ENCODE measurements around the gene HACL1.
"Not testable (repeated sequence)": the region's sequence is repeated elsewhere in the genome, so short reads cannot be mapped to it uniquely, and the experiment has no call there.

HACL1 gene

GRCh38 chr3:15630646-15631350 lies 29.4 kb upstream of the HACL1 start:
- DNase-seq (ENCODE audit: low read depth, low spot score) = no peak

- DNase-seq (ENCODE audit: low read depth, low spot score) = no peak
These were observed 28.7 kb upstream of the HACL1 start for GRCh38 chr3:15629860-15630597.

DNA sequence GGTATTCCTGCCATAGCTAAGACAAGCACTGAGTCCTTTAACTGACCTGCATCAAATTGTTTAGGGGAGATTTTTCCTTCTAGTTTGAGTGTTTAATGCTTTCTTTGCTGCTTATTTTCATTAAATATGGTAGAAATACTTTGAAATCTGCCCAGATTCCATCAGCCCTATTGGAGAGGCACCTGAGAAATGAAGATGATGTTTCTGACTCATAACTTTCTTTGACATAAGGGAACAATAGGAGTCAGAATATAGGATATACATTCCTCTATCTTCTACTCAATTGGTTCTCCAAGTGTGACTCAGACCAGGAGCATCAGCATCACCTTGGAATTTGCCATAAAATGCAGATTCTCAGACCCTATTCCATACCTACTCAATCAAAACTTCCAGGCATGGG lies 27.6 kb upstream of the HACL1 start:
- DNase-seq (ENCODE audit: low read depth, low spot score) = no peak

- DNase-seq (ENCODE audit: low read depth, low spot score) = no peak
These were observed 22.4 kb upstream of the HACL1 start for GRCh38 chr3:15623535-15624440.

- DNase-seq (ENCODE audit: low read depth, low spot score) = not testable (repeated sequence)
These were observed 18.5 kb upstream of the HACL1 start for GRCh38 chr3:15619659-15620464.

- DNase-seq (ENCODE audit: low read depth, low spot score) = no peak
These were observed 14.7 kb upstream of the HACL1 start for GRCh38 chr3:15616053-15616452.

DNA sequence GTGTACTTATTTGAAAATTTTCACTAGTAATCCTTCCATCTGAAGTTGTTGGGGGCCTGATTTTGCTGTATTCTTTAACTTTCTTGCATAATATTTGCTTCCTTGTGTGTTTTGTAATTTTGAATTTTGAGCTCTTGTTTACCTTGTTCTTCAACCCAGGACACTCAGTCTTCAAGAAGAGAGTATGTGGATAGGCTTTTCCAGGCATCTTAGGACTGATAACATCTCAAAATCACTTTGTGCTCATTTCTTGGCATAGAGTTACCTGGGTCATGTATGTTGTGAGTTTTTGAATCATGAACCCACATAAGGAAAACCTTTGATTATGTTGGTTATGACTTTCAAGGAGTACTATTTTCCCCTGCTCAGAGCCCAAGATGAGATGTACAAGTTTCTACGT lies 13.6 kb upstream of the HACL1 start:
- DNase-seq (ENCODE audit: low read depth, low spot score) = no peak

DNA sequence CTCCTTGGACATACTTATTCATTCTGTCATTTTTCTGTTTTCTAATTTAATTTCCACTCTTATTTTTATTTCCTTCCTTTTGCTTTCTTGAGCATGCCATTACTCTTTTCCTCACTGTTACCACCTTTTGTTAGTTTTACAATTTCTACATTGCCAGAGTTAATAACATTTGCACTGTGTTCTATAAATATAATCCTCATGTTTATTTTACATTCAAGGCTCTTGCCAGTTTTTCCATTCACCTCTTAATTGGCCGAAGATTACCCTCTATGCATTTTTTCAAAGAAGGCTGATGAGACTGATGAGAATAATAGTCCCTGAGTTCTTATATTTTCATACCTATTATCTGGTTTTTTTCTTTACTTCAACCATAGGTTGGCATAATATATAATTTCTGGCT lies 10.6 kb upstream of the HACL1 start:
- DNase-seq (ENCODE audit: low read depth, low spot score) = no peak

DNA sequence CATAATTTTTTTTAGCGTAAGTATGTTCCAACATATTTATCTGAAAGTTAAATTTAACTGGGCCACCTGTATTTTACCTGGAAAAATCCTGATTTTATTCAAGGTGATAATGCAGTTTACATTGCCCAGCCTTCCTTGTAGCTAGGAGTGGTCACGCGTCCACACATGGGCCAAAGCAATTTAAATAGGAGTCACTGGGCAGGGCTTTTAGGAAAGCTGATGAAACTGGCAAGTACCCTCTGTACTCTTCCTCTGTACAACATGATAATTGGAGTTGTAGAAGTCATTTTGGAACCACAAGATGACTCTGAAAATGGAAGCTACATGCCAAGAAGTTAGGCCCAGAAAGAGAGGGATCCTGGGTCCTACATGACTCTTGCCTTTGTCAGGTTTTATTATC lies 9.6 kb upstream of the HACL1 start:
- DNase-seq (ENCODE audit: low read depth, low spot score) = no peak

- DNase-seq (ENCODE audit: low read depth, low spot score) = no peak
These were observed 8.9 kb upstream of the HACL1 start for GRCh38 chr3:15610082-15610759.

DNA sequence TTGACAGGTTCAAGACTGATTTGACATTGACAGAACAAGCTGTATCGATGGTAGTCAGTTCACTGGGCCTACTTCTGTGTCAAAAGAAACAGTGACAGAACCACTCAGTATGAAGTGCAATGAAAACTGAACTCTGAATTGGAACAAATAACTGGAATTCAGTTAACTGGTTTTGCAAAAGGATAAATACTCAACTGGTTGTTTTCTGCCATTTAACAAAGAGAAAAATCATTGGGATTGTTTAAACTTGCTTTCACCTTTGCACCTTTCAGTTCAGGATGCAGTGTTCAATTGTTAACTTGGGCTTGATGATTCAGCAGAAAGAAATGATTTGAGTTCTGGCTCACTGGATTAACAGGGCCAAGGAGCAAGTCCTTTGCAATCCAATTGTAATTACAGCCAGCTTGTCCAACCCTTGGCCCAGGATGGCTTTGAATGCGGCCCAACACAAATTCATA lies 5.1 kb upstream of the HACL1 start:
- no peak for DNase-seq (ENCODE audit: low read depth, low spot score)

GRCh38 chr3:15604584-15604983 lies 3.2 kb upstream of the HACL1 start:
- DNase-seq (ENCODE audit: low read depth, low spot score) = not testable (repeated sequence)

DNA sequence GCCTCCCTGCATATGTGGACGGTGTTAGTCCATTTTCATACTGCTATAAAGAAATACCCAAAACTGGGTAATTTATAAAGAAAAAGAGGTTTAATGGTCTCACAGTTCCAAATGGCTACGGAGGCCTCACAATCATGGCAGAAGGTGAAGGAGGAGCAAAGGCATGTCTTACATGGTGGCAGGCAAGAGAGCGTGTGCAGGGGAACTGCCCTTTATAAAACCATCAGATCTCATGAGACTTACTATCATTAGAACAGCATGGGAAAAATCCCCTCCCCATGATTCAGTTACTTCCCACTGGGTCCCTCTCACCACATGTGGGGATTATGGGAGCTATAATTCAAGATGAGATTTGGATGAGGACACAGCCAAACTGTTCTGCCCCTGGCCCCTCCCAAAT lies 1.4 kb upstream of the HACL1 start:
- DNase-seq (ENCODE audit: low read depth, low spot score) = not testable (repeated sequence)

- DNase-seq (ENCODE audit: low read depth, low spot score) = no peak
These were observed 772 bp upstream of the HACL1 start for GRCh38 chr3:15602146-15602536.

DNA sequence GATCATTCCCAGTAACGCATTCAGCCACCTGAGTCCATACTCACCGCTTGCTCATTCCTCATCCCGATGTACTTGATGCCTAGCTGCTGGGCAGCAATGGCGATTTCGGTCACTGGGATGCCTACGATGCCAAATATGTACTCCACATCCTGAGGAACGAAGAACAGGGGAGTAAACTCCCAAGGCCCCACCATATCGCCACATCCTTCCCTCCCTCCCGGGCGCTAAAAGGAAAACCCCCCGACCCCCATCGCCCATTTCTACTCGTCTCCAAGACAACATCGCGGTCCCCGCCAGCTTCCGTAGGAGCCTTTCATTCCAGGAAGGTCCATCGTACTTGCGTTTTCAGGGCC lies 347 bp downstream of the HACL1 start:
- no peak for DNase-seq (ENCODE audit: low read depth, low spot score)

GRCh38 chr3:15595955-15596354 lies 5.4 kb downstream of the HACL1 start:
- DNase-seq (ENCODE audit: low read depth, low spot score) = no peak

DNA sequence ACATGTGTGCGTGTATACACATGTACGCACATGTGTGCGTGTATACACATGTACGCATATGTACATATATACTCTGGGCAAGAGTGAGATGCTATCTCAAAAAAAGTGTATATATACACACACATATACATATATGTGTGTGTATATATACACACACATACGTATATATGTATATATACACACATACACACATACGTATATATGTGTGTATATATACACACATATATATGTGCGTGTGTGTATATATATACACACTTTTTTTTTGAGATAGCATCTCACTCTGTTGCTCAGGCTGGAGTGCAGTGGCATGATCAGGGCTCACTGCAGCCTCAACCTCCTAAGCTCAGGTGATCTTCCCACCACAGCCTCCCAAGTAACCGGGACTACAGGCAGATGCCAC lies 8.4 kb downstream of the HACL1 start:
- no peak for DNase-seq (ENCODE audit: low read depth, low spot score)

GRCh38 chr3:15591928-15592327 lies 9.4 kb downstream of the HACL1 start:
- no peak for DNase-seq (ENCODE audit: low read depth, low spot score)

DNA sequence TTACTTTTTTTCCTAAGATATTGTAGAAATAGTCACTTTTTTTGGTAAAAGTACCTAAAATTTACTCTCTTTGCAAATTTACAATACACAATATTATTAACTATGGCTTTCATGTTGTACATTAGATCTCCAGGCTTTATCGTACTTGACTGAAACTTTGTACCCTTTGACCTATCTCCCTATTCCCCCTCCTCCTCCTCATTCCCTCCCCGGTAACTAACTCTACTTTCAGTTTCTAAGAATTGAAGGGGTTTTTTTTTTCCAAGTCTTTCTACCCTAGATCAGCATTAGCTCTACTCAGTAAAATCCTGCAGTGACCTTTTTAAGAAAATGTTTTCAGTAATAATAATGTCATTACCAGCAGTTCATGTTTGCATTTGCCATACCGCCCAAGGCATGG lies 10.1 kb downstream of the HACL1 start:
- DNase-seq (ENCODE audit: low read depth, low spot score) = peak; percentile 24

DNA sequence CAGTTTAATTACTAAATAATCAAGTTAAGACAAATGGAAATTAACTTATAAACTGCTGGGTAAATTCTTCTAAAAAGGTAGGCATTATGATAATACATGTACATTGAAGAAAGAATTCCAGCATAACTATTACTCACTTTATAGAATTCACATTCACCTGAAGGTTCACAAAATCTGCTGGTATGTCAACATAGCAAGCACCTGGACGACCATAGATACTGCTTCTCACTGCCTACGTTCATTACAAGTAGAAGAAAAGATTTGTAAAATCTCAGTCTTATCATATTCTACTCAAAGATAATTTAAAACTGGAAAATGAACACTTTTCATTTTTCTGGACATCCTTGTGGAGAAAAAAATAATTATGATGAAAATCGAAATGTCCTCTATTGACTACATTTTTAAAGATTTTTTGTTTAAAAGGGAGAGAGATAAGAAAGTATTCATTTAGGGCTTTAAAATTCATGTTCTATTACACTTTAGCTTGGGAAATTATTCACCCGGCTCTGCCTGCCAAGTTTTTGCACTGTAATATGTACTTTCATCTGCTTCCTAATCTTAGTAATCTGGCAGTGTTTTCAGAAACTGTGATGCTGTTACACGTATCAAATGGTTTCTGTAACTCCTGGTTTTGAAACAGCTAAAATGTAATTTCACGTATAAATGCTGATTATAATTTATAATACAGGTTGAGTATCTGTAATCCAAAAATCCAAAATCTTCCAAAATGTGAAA lies 16.1 kb downstream of the HACL1 start:
- DNase-seq (ENCODE audit: low read depth, low spot score) = no peak

Measured in smooth muscle cell of the brain vasculature (primary cell).